G401 (cell line): ENCODE results near the gene PQBP1. TPM values are rescaled to one million over a fixed set of nuclear protein-coding genes. Genes with fewer than 3 reads are reported as not detected.
A peak's percentile ranks its signal among the peaks of the same experiment; 100 is the strongest.

Experiments used
- DNase-seq: peaks from one replicate; pipeline ENCODE4 v3.0.0-alpha.2; 2015; ENCODE audit warnings: low spot score
- in situ Hi-C: cut with HindIII; loops from 2 replicates; pipeline ENCODE4 v1.10.0; 2016; ENCODE audit warnings: low sequenced_read_pairs, mixed read lengths
- total RNA-seq: library from RNA; depleted of rRNA; stranded (reverse); fragments of >200 nt; shearing (Covaris generic); gene quantifications from 2 replicates; pipeline ENCODE4 v1.2.3, GENCODE V29; 2014

Gene PQBP1
- total RNA-seq, 1 experiment from 2014 or later, result 119 TPM

DNA sequence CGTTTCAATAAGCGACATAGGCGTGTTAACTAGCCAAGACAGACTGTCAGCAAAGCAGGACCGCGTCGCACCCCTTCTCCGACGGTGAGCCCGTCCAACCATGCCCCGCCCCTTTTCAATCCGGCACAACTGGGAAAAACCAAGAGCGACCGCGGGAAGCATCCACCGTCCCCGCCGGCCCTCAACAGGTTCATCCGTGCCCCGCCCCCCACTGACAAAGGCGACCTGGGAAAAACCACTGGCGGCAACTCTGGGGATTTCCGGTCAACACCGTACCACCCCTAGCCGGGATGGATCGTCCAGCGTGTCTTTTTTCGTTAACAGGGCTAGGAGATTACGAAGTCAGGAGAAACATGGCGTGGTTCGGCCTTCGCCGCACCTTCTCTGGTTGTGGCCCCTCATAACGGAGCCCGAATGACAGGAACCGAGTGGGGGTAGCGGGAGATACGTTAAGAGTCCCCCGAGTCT, 539 bp upstream of the PQBP1 start:
- in situ Hi-C loops, result no loop called here
- peak; percentile 77 for DNase-seq

GRCh38 chrX:48899078-48899410, 1.3 kb downstream of the PQBP1 start:
- DNase-seq, result no peak
- in situ Hi-C loops, result no loop called here

DNA sequence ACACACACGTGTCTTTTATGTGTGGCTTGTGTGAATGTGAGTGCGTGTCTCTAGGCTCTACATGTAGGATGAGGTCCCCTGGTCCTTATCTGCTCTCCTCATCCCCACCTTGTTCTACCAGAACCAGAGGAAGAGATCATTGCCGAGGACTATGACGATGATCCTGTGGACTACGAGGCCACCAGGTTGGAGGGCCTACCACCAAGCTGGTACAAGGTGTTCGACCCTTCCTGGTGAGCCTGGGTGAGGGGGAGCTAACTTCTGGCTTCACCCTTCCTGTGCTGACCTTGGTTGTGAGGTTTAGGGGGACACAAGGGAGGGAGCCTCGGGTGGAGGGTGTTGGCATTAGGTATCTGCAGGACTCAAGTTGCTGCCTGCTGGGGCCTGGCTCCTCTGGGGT, 3.3 kb downstream of the PQBP1 start:
- in situ Hi-C loops, result no loop called here
- no peak for DNase-seq

GRCh38 chrX:48902135-48902534, 4.4 kb downstream of the PQBP1 start:
- in situ Hi-C loops, result no loop called here

DNA sequence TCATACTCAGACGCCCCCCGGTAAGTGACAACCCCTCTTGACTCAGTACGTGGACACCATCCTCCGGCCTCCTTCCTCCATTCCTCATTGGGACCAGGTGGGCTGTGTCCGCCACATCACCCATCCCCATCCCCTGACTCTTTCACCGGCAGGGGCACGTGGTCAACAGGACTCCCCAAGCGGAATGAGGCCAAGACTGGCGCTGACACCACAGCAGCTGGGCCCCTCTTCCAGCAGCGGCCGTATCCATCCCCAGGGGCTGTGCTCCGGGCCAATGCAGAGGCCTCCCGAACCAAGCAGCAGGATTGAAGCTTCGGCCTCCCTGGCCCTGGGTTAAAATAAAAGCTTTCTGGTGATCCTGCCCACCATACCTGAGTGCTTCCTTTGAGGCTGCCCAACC, 5.0 kb downstream of the PQBP1 start:
- in situ Hi-C loops, result no loop called here
- no peak for DNase-seq

More at GRCh38 chrX:48902135-48902534, 4.4 kb downstream of the PQBP1 start:
- no peak for DNase-seq

- DNase-seq, result no peak
- in situ Hi-C loops, result no loop called here
Observed at GRCh38 chrX:48903290-48903689, 5.6 kb downstream of the PQBP1 start.

- no peak for DNase-seq
- in situ Hi-C loops, result no loop called here
Observed at GRCh38 chrX:48904180-48904579, 6.5 kb downstream of the PQBP1 start.

DNA sequence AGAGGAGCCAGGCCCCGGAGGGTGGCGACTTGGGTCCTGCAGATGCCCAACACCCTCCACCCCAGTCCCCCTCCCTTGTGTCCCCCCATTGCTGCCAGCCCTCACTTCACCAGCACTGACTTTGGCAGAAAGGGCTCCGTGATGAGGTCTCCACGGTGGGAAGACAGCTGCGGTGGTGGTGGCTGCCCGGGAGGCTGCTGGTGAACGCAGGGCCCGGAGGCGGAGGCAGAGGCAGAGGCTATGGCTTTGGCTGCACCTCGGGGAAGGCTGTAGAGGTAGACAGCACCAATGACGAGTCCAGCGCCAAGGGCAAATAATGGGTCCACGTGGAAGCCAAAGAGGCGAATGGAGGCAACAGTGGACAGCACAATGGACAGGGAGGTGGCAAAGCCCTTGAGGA, 6.9 kb downstream of the PQBP1 start:
- DNase-seq, result no peak
- in situ Hi-C loops, result no loop called here

DNA sequence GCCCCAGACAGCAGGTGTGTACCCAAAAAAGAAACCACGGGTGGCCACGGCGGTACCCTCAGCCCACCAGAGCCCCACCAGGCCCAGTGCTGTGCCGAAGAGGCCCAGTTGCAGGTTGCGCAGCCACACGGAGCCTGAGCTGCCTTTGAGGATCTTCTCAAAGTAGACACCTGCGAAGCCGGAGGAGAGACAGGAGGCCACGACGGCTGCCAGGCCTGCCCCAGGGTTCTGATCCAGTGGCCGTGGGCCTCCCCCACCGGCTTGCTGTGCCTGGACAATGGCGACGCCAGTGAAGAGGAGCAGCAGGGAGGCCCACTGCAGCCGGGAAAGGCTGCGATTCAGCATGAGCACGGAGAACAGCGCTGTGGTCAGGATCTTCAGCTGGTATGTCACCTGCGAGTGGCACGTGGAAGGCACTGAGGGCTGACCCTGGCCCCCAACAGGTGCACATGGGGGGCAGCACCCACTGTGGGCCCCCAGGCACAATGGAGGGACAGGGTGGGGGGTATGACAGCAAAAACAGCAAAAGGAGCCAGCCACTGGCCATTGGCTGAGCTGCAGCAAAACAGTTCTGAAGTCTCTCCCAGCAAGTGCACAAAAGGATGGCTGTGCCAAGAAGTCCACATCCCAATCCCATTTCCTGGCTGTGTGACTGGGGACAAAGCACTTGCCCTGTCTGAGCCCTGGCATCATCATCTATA, 7.5 kb downstream of the PQBP1 start:
- DNase-seq, result no peak
- in situ Hi-C loops, result no loop called here

GRCh38 chrX:48908600-48908999, 10.9 kb downstream of the PQBP1 start:
- in situ Hi-C loops, result no loop called here
- DNase-seq, result no peak

GRCh38 chrX:48909703-48910294, 12.1 kb downstream of the PQBP1 start:
- no peak for DNase-seq
- in situ Hi-C loops, result no loop called here

DNA sequence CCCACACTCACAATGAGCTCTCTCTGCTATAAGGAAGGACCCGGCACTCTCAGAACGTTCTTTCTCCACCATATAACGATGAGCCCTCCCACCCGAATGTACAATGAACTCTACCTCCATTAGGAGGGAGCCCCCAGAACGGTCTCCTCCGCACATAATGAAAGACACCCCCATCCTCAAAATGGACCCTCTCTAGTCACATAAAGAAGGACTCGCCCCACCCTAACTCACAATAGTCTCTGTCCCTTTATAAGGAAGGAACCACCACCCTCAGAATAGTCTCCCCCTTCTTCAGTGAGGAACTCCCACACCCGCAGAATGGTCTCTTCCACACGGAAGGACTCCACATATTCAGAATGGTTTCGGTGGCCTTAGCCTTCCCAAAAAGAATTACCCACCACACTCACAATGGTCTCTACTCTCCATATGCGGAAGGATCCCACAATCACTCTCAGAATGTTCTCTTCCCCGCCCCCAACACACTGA, 13.2 kb downstream of the PQBP1 start:
- no peak for DNase-seq
- in situ Hi-C loops, result no loop called here

GRCh38 chrX:48911412-48912182, 13.9 kb downstream of the PQBP1 start, which contains the start of gene SLC35A2:
Gene SLC35A2 (minus strand): TSS chrX:48911646. CDS start chrX:48911636, 10 bp downstream.
- DNase-seq, result peak; percentile 85
- in situ Hi-C loops, result no loop called here

DNA sequence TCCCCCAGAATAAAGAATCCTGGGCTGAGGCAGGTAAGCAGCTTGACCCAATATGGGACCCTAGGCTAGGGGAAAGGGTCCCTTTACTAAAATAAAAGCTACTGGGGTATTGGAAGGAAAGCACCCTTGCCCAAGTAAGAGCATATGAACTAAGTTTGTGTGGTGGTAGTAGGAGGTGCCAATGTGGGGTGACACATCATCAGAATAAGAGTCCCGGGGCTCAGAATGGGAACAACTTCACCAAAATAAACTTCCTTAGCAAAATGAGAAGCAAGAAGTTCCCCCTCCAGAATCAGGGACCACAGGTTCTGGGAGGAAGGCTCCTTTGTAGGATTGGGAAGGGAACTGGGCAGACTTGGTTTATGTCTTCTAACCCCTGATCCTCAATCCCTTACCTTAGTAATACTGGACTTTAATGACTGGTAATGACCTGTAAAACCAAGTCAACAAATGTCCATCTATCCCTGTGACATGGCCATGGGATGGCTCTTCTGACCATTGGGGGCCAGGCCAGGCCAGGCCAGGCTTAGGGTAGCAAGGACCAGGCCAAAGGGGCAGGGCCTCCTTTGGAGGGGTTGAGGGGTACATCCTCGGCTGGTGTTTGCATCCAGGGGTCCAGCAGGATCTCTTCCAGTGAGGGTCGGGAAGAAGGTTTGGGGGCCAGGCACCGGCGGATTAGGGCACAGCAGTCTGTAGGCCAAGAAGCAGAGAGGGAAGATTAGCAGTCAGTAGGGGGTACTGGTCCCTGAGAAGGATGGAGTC, 16.1 kb downstream of the PQBP1 start:
- in situ Hi-C loops, result no loop called here
- no peak for DNase-seq

- in situ Hi-C loops, result no loop called here
- DNase-seq, result no peak
Observed at GRCh38 chrX:48914593-48915493, 17.1 kb downstream of the PQBP1 start.

GRCh38 chrX:48917139-48918001, 19.6 kb downstream of the PQBP1 start:
- peak; percentile 89 for DNase-seq
- in situ Hi-C loops, result no loop called here

- in situ Hi-C loops, result no loop called here
- no peak for DNase-seq
Observed at GRCh38 chrX:48918301-48918642, 20.5 kb downstream of the PQBP1 start.
